MV-4-11 (cell line): ENCODE results near the gene PAM16.
"Not testable (repeated sequence)": the region's sequence is repeated elsewhere in the genome, so short reads cannot be mapped to it uniquely, and the experiment has no call there.

ENCODE experiments used
- DNase-seq: peaks from one replicate; lab custom pipeline; 2025; lab: John Stamatoyannopoulos, UW

Gene PAM16

GRCh38 chr16:4334724-4335495 lies 16.2 kb downstream of the PAM16 start:
- no peak for DNase-seq

GRCh38 chr16:4333714-4334113 lies 17.4 kb downstream of the PAM16 start:
- DNase-seq, result not testable (repeated sequence)

GRCh38 chr16:4333308-4333638 lies 17.8 kb downstream of the PAM16 start:
- DNase-seq, result no peak

- DNase-seq, result no peak
Measured at GRCh38 chr16:4332623-4333307, 18.4 kb downstream of the PAM16 start.

- DNase-seq, result no peak
Measured at GRCh38 chr16:4332083-4332482, 19.0 kb downstream of the PAM16 start.

- peak; percentile 36 for DNase-seq
Measured at GRCh38 chr16:4330277-4330874, 20.7 kb downstream of the PAM16 start.

- DNase-seq, result no peak
Measured at GRCh38 chr16:4328782-4329775, 22.0 kb downstream of the PAM16 start.

- peak; percentile 63 for DNase-seq
Measured at GRCh38 chr16:4328046-4328781, 22.9 kb downstream of the PAM16 start.

GRCh38 chr16:4327386-4328045 lies 23.6 kb downstream of the PAM16 start:
- no peak for DNase-seq

- DNase-seq, result peak; percentile 90
Measured at GRCh38 chr16:4325253-4325758, 25.8 kb downstream of the PAM16 start.

- DNase-seq, result no peak
Measured at GRCh38 chr16:4324492-4325252, 26.4 kb downstream of the PAM16 start.

GRCh38 chr16:4323845-4324488 lies 27.2 kb downstream of the PAM16 start:
- DNase-seq, result no peak

GRCh38 chr16:4323071-4323844 lies 27.9 kb downstream of the PAM16 start:
- no peak for DNase-seq

GRCh38 chr16:4322121-4323052 lies 28.7 kb downstream of the PAM16 start:
- DNase-seq, result no peak

GRCh38 chr16:4321286-4322120 lies 29.6 kb downstream of the PAM16 start:
- DNase-seq, result no peak

- no peak for DNase-seq
Measured at GRCh38 chr16:4320571-4321137, 30.5 kb downstream of the PAM16 start.
